ENCODE data around the gene RPL37A.

RPL37A gene

GRCh38 chr2:216486271-216486670, 12.4 kb upstream of the RPL37A start:
- H3K27ac ChIP-seq (ENCODE audit: insufficient read depth, low read depth, low read length, poor library complexity, severe bottlenecking): no peak overlapping the region
- H3K36me3 ChIP-seq (ENCODE audit: control insufficient read depth, insufficient read depth, low read length): no peaks in the 10 kb centered on the region
- WGBS, 2 experiments: 95 to 96% methylated on average over 7 of the region's 7 CpGs
- H3K27me3 ChIP-seq (ENCODE audit: control insufficient read depth, insufficient read depth, low read length, poor library complexity, severe bottlenecking): no peaks in the 10 kb centered on the region
- H3K4me3 ChIP-seq (ENCODE audit: insufficient read depth, low read depth, low read length): no peak overlapping the region
- no peaks in the 10 kb centered on the region for H3K9me3 ChIP-seq (ENCODE audit: control insufficient read depth, low read length)
- H3K4me1 ChIP-seq (ENCODE audit: control insufficient read depth, insufficient read depth, low read length): no peaks in the 10 kb centered on the region

- H3K4me1 ChIP-seq (ENCODE audit: control insufficient read depth, insufficient read depth, low read length): no peaks in the 10 kb centered on the region
- H3K27me3 ChIP-seq (ENCODE audit: control insufficient read depth, insufficient read depth, low read length, poor library complexity, severe bottlenecking): no peaks in the 10 kb centered on the region
- H3K9me3 ChIP-seq (ENCODE audit: control insufficient read depth, low read length): no peaks in the 10 kb centered on the region
- no peak overlapping the region for H3K27ac ChIP-seq (ENCODE audit: insufficient read depth, low read depth, low read length, poor library complexity, severe bottlenecking)
- no peak overlapping the region for H3K4me3 ChIP-seq (ENCODE audit: insufficient read depth, low read depth, low read length)
- 70 to 72% methylated on average over 4 of the region's 4 CpGs for WGBS, 2 experiments
- no peaks in the 10 kb centered on the region for H3K36me3 ChIP-seq (ENCODE audit: control insufficient read depth, insufficient read depth, low read length)
These were observed 11.9 kb upstream of the RPL37A start for GRCh38 chr2:216486708-216487107.

GRCh38 chr2:216490061-216490460, 8.6 kb upstream of the RPL37A start:
- Histone ChIP-seq H3K4me3 (ENCODE audit: insufficient read depth, low read depth, low read length) (no peak overlapping the region), H3K9me3 (ENCODE audit: control insufficient read depth, low read length) (no peaks in the 10 kb centered on the region), H3K36me3 (ENCODE audit: control insufficient read depth, insufficient read depth, low read length) (no peaks in the 10 kb centered on the region), H3K27me3 (ENCODE audit: control insufficient read depth, insufficient read depth, low read length, poor library complexity, severe bottlenecking) (no peaks in the 10 kb centered on the region), H3K4me1 (ENCODE audit: control insufficient read depth, insufficient read depth, low read length) (peaks cover 9% of the 10 kb centered on the region), H3K27ac (ENCODE audit: insufficient read depth, low read depth, low read length, poor library complexity, severe bottlenecking) (no peak overlapping the region)
- WGBS, 2 experiments: 100% methylated on average over 1 of the region's 1 CpG

GRCh38 chr2:216491793-216492596, 6.6 kb upstream of the RPL37A start:
- no peak overlapping the region for H3K27ac ChIP-seq (ENCODE audit: insufficient read depth, low read depth, low read length, poor library complexity, severe bottlenecking)
- no peaks in the 10 kb centered on the region for H3K27me3 ChIP-seq (ENCODE audit: control insufficient read depth, insufficient read depth, low read length, poor library complexity, severe bottlenecking)
- no peaks in the 10 kb centered on the region for H3K9me3 ChIP-seq (ENCODE audit: control insufficient read depth, low read length)
- WGBS, 2 experiments: 87 to 91% methylated on average over 8 to 9 of the region's 9 CpGs
- no peaks in the 10 kb centered on the region for H3K36me3 ChIP-seq (ENCODE audit: control insufficient read depth, insufficient read depth, low read length)
- peaks cover 9% of the 10 kb centered on the region for H3K4me1 ChIP-seq (ENCODE audit: control insufficient read depth, insufficient read depth, low read length)
- H3K4me3 ChIP-seq (ENCODE audit: insufficient read depth, low read depth, low read length): no peak overlapping the region

- 91 to 92% methylated on average over 6 of the region's 6 CpGs for WGBS, 2 experiments
These were observed 5.9 kb upstream of the RPL37A start for GRCh38 chr2:216492597-216493333.

GRCh38 chr2:216493334-216493685, 5.3 kb upstream of the RPL37A start:
- Histone ChIP-seq H3K27me3 (ENCODE audit: control insufficient read depth, insufficient read depth, low read length, poor library complexity, severe bottlenecking) (no peaks in the 10 kb centered on the region), H3K9me3 (ENCODE audit: control insufficient read depth, low read length) (no peaks in the 10 kb centered on the region), H3K4me1 (ENCODE audit: control insufficient read depth, insufficient read depth, low read length) (peaks cover 9% of the 10 kb centered on the region), H3K4me3 (ENCODE audit: insufficient read depth, low read depth, low read length) (no peak overlapping the region), H3K36me3 (ENCODE audit: control insufficient read depth, insufficient read depth, low read length) (no peaks in the 10 kb centered on the region), H3K27ac (ENCODE audit: insufficient read depth, low read depth, low read length, poor library complexity, severe bottlenecking) (no peak overlapping the region)
- 95 to 100% methylated on average over 1 of the region's 1 CpG for WGBS, 2 experiments

More at GRCh38 chr2:216492597-216493333, 5.9 kb upstream of the RPL37A start:
- H3K36me3 ChIP-seq (ENCODE audit: control insufficient read depth, insufficient read depth, low read length): no peaks in the 10 kb centered on the region
- H3K27me3 ChIP-seq (ENCODE audit: control insufficient read depth, insufficient read depth, low read length, poor library complexity, severe bottlenecking): no peaks in the 10 kb centered on the region
- H3K27ac ChIP-seq (ENCODE audit: insufficient read depth, low read depth, low read length, poor library complexity, severe bottlenecking): no peak overlapping the region
- no peaks in the 10 kb centered on the region for H3K9me3 ChIP-seq (ENCODE audit: control insufficient read depth, low read length)
- H3K4me3 ChIP-seq (ENCODE audit: insufficient read depth, low read depth, low read length): no peak overlapping the region
- peaks cover 9% of the 10 kb centered on the region for H3K4me1 ChIP-seq (ENCODE audit: control insufficient read depth, insufficient read depth, low read length)

GRCh38 chr2:216495656-216496055, 3.0 kb upstream of the RPL37A start:
- 90 to 98% methylated on average over 2 of the region's 2 CpGs for WGBS, 2 experiments
- H3K4me1 ChIP-seq (ENCODE audit: control insufficient read depth, insufficient read depth, low read length): peaks cover 16% of the 10 kb centered on the region
- peaks cover 10% of the 10 kb centered on the region for H3K36me3 ChIP-seq (ENCODE audit: control insufficient read depth, insufficient read depth, low read length)
- no peak overlapping the region for H3K4me3 ChIP-seq (ENCODE audit: insufficient read depth, low read depth, low read length)
- no peak overlapping the region for H3K27ac ChIP-seq (ENCODE audit: insufficient read depth, low read depth, low read length, poor library complexity, severe bottlenecking)
- H3K9me3 ChIP-seq (ENCODE audit: control insufficient read depth, low read length): no peaks in the 10 kb centered on the region
- H3K27me3 ChIP-seq (ENCODE audit: control insufficient read depth, insufficient read depth, low read length, poor library complexity, severe bottlenecking): no peaks in the 10 kb centered on the region

- H3K36me3 ChIP-seq (ENCODE audit: control insufficient read depth, insufficient read depth, low read length): peaks cover 25% of the 10 kb centered on the region
- WGBS, 2 experiments: 90 to 91% methylated on average over 6 of the region's 6 CpGs
These were observed 1.1 kb upstream of the RPL37A start for GRCh38 chr2:216497382-216498069.

GRCh38 chr2:216498070-216498378, 620 bp upstream of the RPL37A start:
- Histone ChIP-seq H3K4me1 (ENCODE audit: control insufficient read depth, insufficient read depth, low read length) (peaks cover 16% of the 10 kb centered on the region), H3K4me3 (ENCODE audit: insufficient read depth, low read depth, low read length) (peak overlapping the region; percentile 95), H3K27me3 (ENCODE audit: control insufficient read depth, insufficient read depth, low read length, poor library complexity, severe bottlenecking) (no peaks in the 10 kb centered on the region), H3K36me3 (ENCODE audit: control insufficient read depth, insufficient read depth, low read length) (peaks cover 30% of the 10 kb centered on the region), H3K27ac (ENCODE audit: insufficient read depth, low read depth, low read length, poor library complexity, severe bottlenecking) (no peak overlapping the region), H3K9me3 (ENCODE audit: control insufficient read depth, low read length) (no peaks in the 10 kb centered on the region)
- WGBS, 2 experiments: 80 to 87% methylated on average over 6 of the region's 6 CpGs

More at GRCh38 chr2:216497382-216498069, 1.1 kb upstream of the RPL37A start:
- H3K4me1 ChIP-seq (ENCODE audit: control insufficient read depth, insufficient read depth, low read length): peaks cover 19% of the 10 kb centered on the region
- H3K27ac ChIP-seq (ENCODE audit: insufficient read depth, low read depth, low read length, poor library complexity, severe bottlenecking): no peak overlapping the region
- peak overlapping the region; percentile 95 for H3K4me3 ChIP-seq (ENCODE audit: insufficient read depth, low read depth, low read length)
- H3K27me3 ChIP-seq (ENCODE audit: control insufficient read depth, insufficient read depth, low read length, poor library complexity, severe bottlenecking): no peaks in the 10 kb centered on the region
- no peaks in the 10 kb centered on the region for H3K9me3 ChIP-seq (ENCODE audit: control insufficient read depth, low read length)

GRCh38 chr2:216499641-216500218, 1.1 kb downstream of the RPL37A start:
- Histone ChIP-seq H3K36me3 (ENCODE audit: control insufficient read depth, insufficient read depth, low read length) (peaks cover 45% of the 10 kb centered on the region), H3K27ac (ENCODE audit: insufficient read depth, low read depth, low read length, poor library complexity, severe bottlenecking) (no peak overlapping the region), H3K4me3 (ENCODE audit: insufficient read depth, low read depth, low read length) (peak overlapping the region; percentile 95), H3K4me1 (ENCODE audit: control insufficient read depth, insufficient read depth, low read length) (peaks cover 12% of the 10 kb centered on the region), H3K27me3 (ENCODE audit: control insufficient read depth, insufficient read depth, low read length, poor library complexity, severe bottlenecking) (no peaks in the 10 kb centered on the region), H3K9me3 (ENCODE audit: control insufficient read depth, low read length) (no peaks in the 10 kb centered on the region)
- 31 to 32% methylated on average over 4 to 6 of the region's 6 CpGs for WGBS, 2 experiments

Data from ectodermal cell (in vitro differentiated cells).